Stimulated activated effector memory CD8-positive, alpha-beta T cell treated with anti-CD3 and anti-CD28 coated beads, Interleukin-12 subunit alpha, Interleukin-12 subunit beta, amount 100 ng/mL, for 72 hours (primary cell): ENCODE measurements around the gene UBTD2.
"Not testable (repeated sequence)": the region's sequence is repeated elsewhere in the genome, so short reads cannot be mapped to it uniquely, and the experiment has no call there.

ENCODE experiments used
- ATAC-seq: fragments of 150-1000 bp; cut with Tn5 transposase; 2 replicates; pipeline ENCODE4 v1.10.0; 2021
- DNase-seq, 2 donors: peaks; one replicate each; pipeline ENCODE4 v3.0.0; 2021 to 2022; ENCODE audit warnings: low spot score in 2 of 2
- H3K27ac Mint-ChIP-seq: one replicate; pipeline ENCODE4 v1.8.0; 2022; ENCODE audit warnings: mild to moderate bottlenecking, mixed read lengths
- H3K36me3 Mint-ChIP-seq: one replicate; pipeline ENCODE4 v1.8.0; 2022; ENCODE audit warnings: mild to moderate bottlenecking, mixed read lengths
- H3K4me1 Mint-ChIP-seq: one replicate; pipeline ENCODE4 v1.8.0; 2022; ENCODE audit warnings: mixed read lengths
- H3K4me3 Mint-ChIP-seq: one replicate; pipeline ENCODE4 v1.8.0; 2022; ENCODE audit warnings: mild to moderate bottlenecking, mixed read lengths
- H3K9me3 Mint-ChIP-seq: one replicate; pipeline ENCODE4 v1.8.0; 2022; ENCODE audit warnings: mixed read lengths

UBTD2 gene

GRCh38 chr5:172283020-172283861 lies at the start of gene UBTD2:
Gene UBTD2 (minus strand): TSS chr5:172283764. CDS start chr5:172283665, 99 bp downstream.
- Mint-ChIP-seq H3K4me3 (peak within 1 kb of the TSS; percentile 84), H3K9me3 (no peaks in the 10 kb centered on the region), H3K4me1 (peaks cover 11% of the 10 kb centered on the region), H3K27ac (peak within 1 kb of the TSS; percentile 76), H3K36me3 (no peaks in the 10 kb centered on the region)
- ATAC-seq: peak; percentile 93
- peak in 1 of 2 donors; percentile 69 for DNase-seq

GRCh38 chr5:172326901-172327300 lies 43.3 kb upstream of the UBTD2 start:
- not testable (repeated sequence) for H3K27ac Mint-ChIP-seq, DNase-seq, H3K4me1 Mint-ChIP-seq, H3K36me3 Mint-ChIP-seq, H3K9me3 Mint-ChIP-seq, ATAC-seq, H3K4me3 Mint-ChIP-seq

GRCh38 chr5:172325452-172325851 lies 41.9 kb upstream of the UBTD2 start:
- Mint-ChIP-seq H3K9me3 (no peaks in the 10 kb centered on the region), H3K27ac (no peak overlapping the region), H3K36me3 (no peaks in the 10 kb centered on the region), H3K4me3 (no peak overlapping the region), H3K4me1 (no peaks in the 10 kb centered on the region)
- ATAC-seq (no peak), DNase-seq (no peak)

GRCh38 chr5:172322028-172322965 lies 38.7 kb upstream of the UBTD2 start:
- no peak for DNase-seq

GRCh38 chr5:172321593-172321992 lies 38.0 kb upstream of the UBTD2 start:
- no peak overlapping the region for H3K4me3 Mint-ChIP-seq
- no peaks in the 10 kb centered on the region for H3K36me3 Mint-ChIP-seq
- no peaks in the 10 kb centered on the region for H3K4me1 Mint-ChIP-seq
- H3K9me3 Mint-ChIP-seq: no peaks in the 10 kb centered on the region
- H3K27ac Mint-ChIP-seq: no peak overlapping the region
- no peak for ATAC-seq
- no peak for DNase-seq

More at GRCh38 chr5:172322028-172322965, 38.7 kb upstream of the UBTD2 start:
- Mint-ChIP-seq H3K4me1 (no peaks in the 10 kb centered on the region), H3K27ac (no peak overlapping the region), H3K36me3 (no peaks in the 10 kb centered on the region), H3K9me3 (no peaks in the 10 kb centered on the region), H3K4me3 (no peak overlapping the region)
- no peak for ATAC-seq

GRCh38 chr5:172319708-172320441 lies 36.3 kb upstream of the UBTD2 start:
- H3K36me3 Mint-ChIP-seq: no peaks in the 10 kb centered on the region
- H3K27ac Mint-ChIP-seq: no peak overlapping the region
- no peak overlapping the region for H3K4me3 Mint-ChIP-seq
- DNase-seq (no peak), ATAC-seq (no peak)
- H3K4me1 Mint-ChIP-seq: no peaks in the 10 kb centered on the region
- no peaks in the 10 kb centered on the region for H3K9me3 Mint-ChIP-seq

GRCh38 chr5:172315587-172316493 lies 32.3 kb upstream of the UBTD2 start:
- Mint-ChIP-seq H3K9me3 (no peaks in the 10 kb centered on the region), H3K4me3 (no peak overlapping the region)

GRCh38 chr5:172313915-172314314 lies 30.4 kb upstream of the UBTD2 start:
- Mint-ChIP-seq H3K9me3 (no peaks in the 10 kb centered on the region), H3K4me3 (no peak overlapping the region), H3K36me3 (no peaks in the 10 kb centered on the region), H3K27ac (no peak overlapping the region), H3K4me1 (no peaks in the 10 kb centered on the region)
- DNase-seq (no peak), ATAC-seq (no peak)

More at GRCh38 chr5:172315587-172316493, 32.3 kb upstream of the UBTD2 start:
- Mint-ChIP-seq H3K27ac (no peak overlapping the region), H3K4me1 (no peaks in the 10 kb centered on the region), H3K36me3 (no peaks in the 10 kb centered on the region)
- ATAC-seq: no peak
- no peak for DNase-seq

- Mint-ChIP-seq H3K36me3 (no peaks in the 10 kb centered on the region), H3K9me3 (no peaks in the 10 kb centered on the region), H3K4me1 (no peaks in the 10 kb centered on the region), H3K4me3 (no peak overlapping the region), H3K27ac (no peak overlapping the region)
- ATAC-seq: no peak
- DNase-seq: no peak
Observed at GRCh38 chr5:172312286-172312685, 28.7 kb upstream of the UBTD2 start.

- H3K9me3 Mint-ChIP-seq: no peaks in the 10 kb centered on the region
- H3K4me3 Mint-ChIP-seq: no peak overlapping the region
- ATAC-seq (no peak), DNase-seq (no peak)
- no peaks in the 10 kb centered on the region for H3K36me3 Mint-ChIP-seq
- no peak overlapping the region for H3K27ac Mint-ChIP-seq
- no peaks in the 10 kb centered on the region for H3K4me1 Mint-ChIP-seq
Observed at GRCh38 chr5:172311605-172312004, 28.0 kb upstream of the UBTD2 start.

GRCh38 chr5:172311026-172311425 lies 27.5 kb upstream of the UBTD2 start:
- Mint-ChIP-seq H3K36me3 (no peaks in the 10 kb centered on the region), H3K27ac (no peak overlapping the region)

GRCh38 chr5:172305380-172305779 lies 21.8 kb upstream of the UBTD2 start:
- no peak for ATAC-seq
- DNase-seq: no peak
- Mint-ChIP-seq H3K27ac (no peak overlapping the region), H3K36me3 (no peaks in the 10 kb centered on the region), H3K4me3 (no peak overlapping the region), H3K9me3 (no peaks in the 10 kb centered on the region), H3K4me1 (no peaks in the 10 kb centered on the region)

More at GRCh38 chr5:172311026-172311425, 27.5 kb upstream of the UBTD2 start:
- DNase-seq (no peak), ATAC-seq (no peak)
- Mint-ChIP-seq H3K9me3 (no peaks in the 10 kb centered on the region), H3K4me3 (no peak overlapping the region), H3K4me1 (no peaks in the 10 kb centered on the region)

GRCh38 chr5:172303572-172304335 lies 20.2 kb upstream of the UBTD2 start:
- no peak for DNase-seq
- no peak overlapping the region for H3K27ac Mint-ChIP-seq
- H3K9me3 Mint-ChIP-seq: no peaks in the 10 kb centered on the region
- no peak overlapping the region for H3K4me3 Mint-ChIP-seq
- ATAC-seq: no peak
- no peaks in the 10 kb centered on the region for H3K4me1 Mint-ChIP-seq
- H3K36me3 Mint-ChIP-seq: no peaks in the 10 kb centered on the region

- Mint-ChIP-seq H3K4me1 (no peaks in the 10 kb centered on the region), H3K27ac (no peak overlapping the region), H3K36me3 (no peaks in the 10 kb centered on the region), H3K9me3 (no peaks in the 10 kb centered on the region), H3K4me3 (no peak overlapping the region)
- DNase-seq: no peak
- ATAC-seq: no peak
Observed at GRCh38 chr5:172303162-172303561, 19.6 kb upstream of the UBTD2 start.
